ENCODE results near the gene RHEBL1.

RHEBL1 gene

GRCh38 chr12:49060237-49061156 is 9.3 kb downstream of the RHEBL1 start, which contains the start of gene KMT2D (continued):
- TF ChIP-seq ZNF645 (tag by site-specific recombination; IDR thresholded peaks at IDR 0.05) (peak; percentile 90), ZNF571 (tag by site-specific recombination; IDR thresholded peaks at IDR 0.05) (no peak), ZNF366 (tag by site-specific recombination; conservative IDR thresholded peaks at IDR 0.05) (peak; percentile 93), ZFP69B (tag by site-specific recombination; IDR thresholded peaks at IDR 0.05) (peak; percentile 93), CTCF (tag by site-specific recombination; IDR thresholded peaks at IDR 0.05) (peak; percentile 94), ZNF221 (tag by site-specific recombination; IDR thresholded peaks at IDR 0.05; ENCODE audit: borderline replicate concordance) (0 out of 2 replicates have a peak, but pooled peaks have one; percentile 8), ZNF449 (tag by site-specific recombination; IDR thresholded peaks at IDR 0.05) (peak; percentile 70; the same call in 1 of the 2 replicates), ZBTB8A (tag by site-specific recombination; IDR thresholded peaks at IDR 0.05) (peak; percentile 91), ZIC2 (tag by site-specific recombination; IDR thresholded peaks at IDR 0.05) (peak; percentile 85), ZNF596 (tag by site-specific recombination; IDR thresholded peaks at IDR 0.05) (peak; percentile 68; the same call in 1 of the 2 replicates), ZBTB1 (tag by site-specific recombination; IDR thresholded peaks at IDR 0.05) (peak; percentile 75), ZNF513 (tag by site-specific recombination; IDR thresholded peaks at IDR 0.05) (peak; percentile 53; the same call in 1 of the 2 replicates), ZNF341 (tag by site-specific recombination; IDR thresholded peaks at IDR 0.05; ENCODE audit: low read depth) (peak; percentile 99), ZNF280C (tag by site-specific recombination; IDR thresholded peaks at IDR 0.05) (no peak), ZNF37A (tag by site-specific recombination; IDR thresholded peaks at IDR 0.05) (0 out of 2 replicates have a peak, but pooled peaks have one; percentile 30), ZNF521 (tag by site-specific recombination; IDR thresholded peaks at IDR 0.05) (no peak), ZBTB44 (tag by site-specific recombination; IDR thresholded peaks at IDR 0.05) (peak; percentile 90), ZSCAN30 (tag by site-specific recombination; IDR thresholded peaks at IDR 0.05) (peak; percentile 97), SCRT2 (tag by site-specific recombination; IDR thresholded peaks at IDR 0.05) (peak; percentile 66; the same call in 1 of the 2 replicates), PRDM2 (tag by site-specific recombination; IDR thresholded peaks at IDR 0.05; ENCODE audit: borderline replicate concordance) (peak; percentile 75), ZNF501 (tag by site-specific recombination; IDR thresholded peaks at IDR 0.05) (peak; percentile 100), ZNF433 (tag by site-specific recombination; IDR thresholded peaks at IDR 0.05; ENCODE audit: low read depth) (no peak)
